Suprapubic skin (tissue), 4 donors: ENCODE data around the gene UHRF1. TPM values are rescaled to one million over a fixed set of nuclear protein-coding genes. Genes with fewer than 3 reads are reported as not detected.

Source experiments
- DNase-seq, 2 donors: peaks; one replicate each; pipeline ENCODE4 v3.0.0-alpha.2; 2019; ENCODE audit warnings: low spot score in 2 of 2
- H3K27ac ChIP-seq: fragments of 200-600 bp; sonication (generic); one replicate; pipeline ENCODE4 v1.5.1; 2019
- H3K27me3 ChIP-seq: fragments of 200-600 bp; sonication (generic); one replicate; pipeline ENCODE4 v1.5.1; 2019
- H3K36me3 ChIP-seq: fragments of 200-600 bp; sonication (generic); one replicate; pipeline ENCODE4 v1.5.1; 2019
- H3K4me1 ChIP-seq: fragments of 200-600 bp; sonication (generic); one replicate; pipeline ENCODE4 v1.5.1; 2019
- H3K4me3 ChIP-seq: fragments of 200-600 bp; sonication (generic); one replicate; pipeline ENCODE4 v1.5.1; 2019; ENCODE audit warnings: mild to moderate bottlenecking
- H3K9me3 ChIP-seq: fragments of 200-600 bp; sonication (generic); one replicate; pipeline ENCODE4 v1.5.1; 2019
- EP300 ChIP-seq: sonication (generic); formaldehyde crosslinking; IDR thresholded peaks from one replicate; pipeline ENCODE4 v1.6.1; 2017; ENCODE audit warnings: antibody characterized with exemption
- POLR2A ChIP-seq, 2 donors: fragments of 450-650 bp; IDR thresholded peaks; one replicate each; pipeline ENCODE4 v1.6.1; 2017; ENCODE audit warnings: antibody characterized with exemption in 2 of 2, mild to moderate bottlenecking in 2 of 2, moderate library complexity in 2 of 2
- POLR2AphosphoS5 ChIP-seq, 3 donors: sonication (generic); formaldehyde crosslinking; IDR thresholded peaks; one replicate each; pipeline ENCODE4 v1.6.1; 2017; ENCODE audit warnings: antibody characterized with exemption in 3 of 3
- WGBS: methylation state at CpG from one replicate; pipeline ENCODE4 v1.1.5; 2018; 5-methylcytosine and 5-hydroxymethylcytosine counted together
- total RNA-seq, 4 donors: library from RNA; depleted of rRNA; stranded (reverse); fragments of >200 nt; gene quantifications; one replicate each; pipeline ENCODE4 v1.1.0, GENCODE V29; 2016
- TF ChIP-seq, protein P1 (sequence below), 2 donors: fragments of 200-600 bp in 1 of 2; fragments of 450-650 bp in 1 of 2; sonication (generic) in 1 of 2; IDR thresholded peaks; one replicate each; pipeline ENCODE4 v1.5.1; 2016 to 2019; ENCODE audit warnings: antibody characterized with exemption in 2 of 2, mild to moderate bottlenecking in 1 of 2, moderate library complexity in 1 of 2

The UHRF1 gene
- total RNA-seq, 4 donors from 2014 or later, result 0.40 to 3.7 (median 2.8) TPM

DNA sequence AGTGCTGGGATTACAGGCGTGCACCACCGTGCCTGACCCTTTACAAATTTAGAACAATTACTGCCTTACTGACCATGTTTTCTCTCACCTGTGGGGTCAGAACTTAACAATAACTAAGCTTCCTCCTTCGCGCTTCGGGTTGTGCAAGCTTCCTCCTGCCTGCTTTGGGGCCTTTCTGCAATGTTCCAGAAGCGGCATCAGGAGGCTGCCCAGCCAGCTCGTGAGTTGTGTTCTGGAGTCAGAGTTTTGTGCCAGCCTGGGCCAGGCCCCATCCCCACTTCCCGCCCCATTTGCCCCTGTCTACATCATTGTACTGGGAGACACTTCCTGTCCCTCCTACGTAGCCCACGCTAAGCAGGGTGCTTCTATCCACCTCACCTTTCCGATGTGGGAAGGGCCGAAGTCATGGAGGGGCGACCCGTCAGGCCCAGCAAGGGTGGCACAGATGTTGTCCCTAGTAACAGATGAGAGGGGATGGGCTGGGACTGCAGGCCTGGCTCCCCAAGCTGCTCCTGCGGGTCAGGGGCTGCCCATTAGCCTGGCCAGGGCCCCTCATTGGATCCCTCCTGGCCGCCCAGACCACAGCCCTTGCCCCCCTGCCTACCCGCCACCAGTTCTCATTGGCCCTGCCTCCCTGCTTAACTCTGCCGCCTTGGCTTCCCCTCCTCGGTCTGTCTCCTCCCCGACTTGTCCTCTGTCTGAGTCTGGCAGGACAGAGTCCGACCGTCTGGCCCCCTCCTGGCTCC lies 13.4 kb downstream of the UHRF1 start:
- Histone ChIP-seq H3K27me3 (no peaks in the 10 kb centered on the region), H3K36me3 (no peaks in the 10 kb centered on the region)
- WGBS, result 85% methylated on average over 20 of the region's 22 CpGs

DNA sequence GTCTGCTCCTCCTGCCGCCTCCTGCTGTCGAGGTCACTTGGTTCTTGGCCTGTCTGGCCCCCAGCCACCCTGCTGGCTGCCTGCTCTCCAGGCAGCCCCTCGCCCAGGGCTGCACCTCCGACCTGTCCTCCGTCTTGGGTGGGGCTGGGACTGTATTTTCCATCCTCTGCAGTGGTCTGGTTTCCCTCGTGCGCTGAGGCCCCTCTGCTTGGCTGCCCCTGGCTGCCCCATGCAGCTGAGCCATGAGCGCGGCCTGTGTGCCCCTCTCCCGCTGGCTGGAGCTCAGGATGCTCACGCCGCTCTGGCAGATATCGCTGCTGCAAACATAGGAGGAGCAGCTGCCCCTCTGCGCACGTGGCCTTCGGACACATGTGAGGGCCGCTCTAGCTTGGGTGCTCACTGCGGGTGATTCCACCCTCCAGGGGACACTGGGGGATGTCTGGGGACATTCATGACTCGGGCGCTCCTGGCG lies 14.0 kb downstream of the UHRF1 start:
- no peak overlapping the region for H3K27ac ChIP-seq
- H3K36me3 ChIP-seq, result no peaks in the 10 kb centered on the region
- whole genome bisulfite sequencing, result 93% methylated on average over 14 of the region's 21 CpGs
- H3K4me3 ChIP-seq, result no peak overlapping the region
- no peak for TF ChIP-seq POLR2A (IDR thresholded peaks at IDR 0.05)
- TF ChIP-seq EP300, result no peak
- TF ChIP-seq, protein P1, sequence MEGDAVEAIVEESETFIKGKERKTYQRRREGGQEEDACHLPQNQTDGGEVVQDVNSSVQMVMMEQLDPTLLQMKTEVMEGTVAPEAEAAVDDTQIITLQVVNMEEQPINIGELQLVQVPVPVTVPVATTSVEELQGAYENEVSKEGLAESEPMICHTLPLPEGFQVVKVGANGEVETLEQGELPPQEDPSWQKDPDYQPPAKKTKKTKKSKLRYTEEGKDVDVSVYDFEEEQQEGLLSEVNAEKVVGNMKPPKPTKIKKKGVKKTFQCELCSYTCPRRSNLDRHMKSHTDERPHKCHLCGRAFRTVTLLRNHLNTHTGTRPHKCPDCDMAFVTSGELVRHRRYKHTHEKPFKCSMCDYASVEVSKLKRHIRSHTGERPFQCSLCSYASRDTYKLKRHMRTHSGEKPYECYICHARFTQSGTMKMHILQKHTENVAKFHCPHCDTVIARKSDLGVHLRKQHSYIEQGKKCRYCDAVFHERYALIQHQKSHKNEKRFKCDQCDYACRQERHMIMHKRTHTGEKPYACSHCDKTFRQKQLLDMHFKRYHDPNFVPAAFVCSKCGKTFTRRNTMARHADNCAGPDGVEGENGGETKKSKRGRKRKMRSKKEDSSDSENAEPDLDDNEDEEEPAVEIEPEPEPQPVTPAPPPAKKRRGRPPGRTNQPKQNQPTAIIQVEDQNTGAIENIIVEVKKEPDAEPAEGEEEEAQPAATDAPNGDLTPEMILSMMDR (IDR thresholded peaks at IDR 0.05), result no peak
- no peaks in the 10 kb centered on the region for H3K4me1 ChIP-seq
- DNase-seq, result no peak
- H3K27me3 ChIP-seq, result no peaks in the 10 kb centered on the region
- no peaks in the 10 kb centered on the region for H3K9me3 ChIP-seq

More for the DNA sequence above, 13.4 kb downstream of the UHRF1 start:
- Histone ChIP-seq H3K9me3 (no peaks in the 10 kb centered on the region), H3K4me3 (no peak overlapping the region), H3K4me1 (no peaks in the 10 kb centered on the region), H3K27ac (no peak overlapping the region)
- TF ChIP-seq, protein P1 (IDR thresholded peaks at IDR 0.05), result no peak
- TF ChIP-seq POLR2A (IDR thresholded peaks at IDR 0.05) (no peak), POLR2AphosphoS5 (IDR thresholded peaks at IDR 0.05) (no peak), EP300 (no peak)
- no peak for DNase-seq

DNA sequence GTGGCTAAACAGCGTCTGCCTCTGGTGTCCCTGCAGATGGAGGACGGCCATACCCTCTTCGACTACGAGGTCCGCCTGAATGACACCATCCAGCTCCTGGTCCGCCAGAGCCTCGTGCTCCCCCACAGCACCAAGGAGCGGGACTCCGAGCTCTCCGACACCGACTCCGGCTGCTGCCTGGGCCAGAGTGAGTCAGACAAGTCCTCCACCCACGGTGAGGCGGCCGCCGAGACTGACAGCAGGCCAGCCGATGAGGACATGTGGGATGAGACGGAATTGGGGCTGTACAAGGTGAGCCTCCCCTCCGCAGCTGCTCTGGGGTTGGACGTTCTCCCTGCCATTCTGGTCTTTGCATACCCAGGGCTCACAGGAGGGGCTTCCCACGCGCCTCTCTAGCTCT lies 19.9 kb downstream of the UHRF1 start:
- no peaks in the 10 kb centered on the region for H3K9me3 ChIP-seq
- H3K36me3 ChIP-seq, result no peaks in the 10 kb centered on the region
- H3K4me3 ChIP-seq, result no peak overlapping the region
- no peak for TF ChIP-seq POLR2A (IDR thresholded peaks at IDR 0.05)
- TF ChIP-seq, protein P1 (IDR thresholded peaks at IDR 0.05), result no peak
- no peak for TF ChIP-seq POLR2AphosphoS5 (IDR thresholded peaks at IDR 0.05)
- no peak for TF ChIP-seq EP300
- 89% methylated on average over 14 of the region's 22 CpGs for WGBS
- no peak overlapping the region for H3K27ac ChIP-seq
- peak in 1 of 2 donors; percentile 64 for DNase-seq
- H3K27me3 ChIP-seq, result no peaks in the 10 kb centered on the region
- no peaks in the 10 kb centered on the region for H3K4me1 ChIP-seq

DNA sequence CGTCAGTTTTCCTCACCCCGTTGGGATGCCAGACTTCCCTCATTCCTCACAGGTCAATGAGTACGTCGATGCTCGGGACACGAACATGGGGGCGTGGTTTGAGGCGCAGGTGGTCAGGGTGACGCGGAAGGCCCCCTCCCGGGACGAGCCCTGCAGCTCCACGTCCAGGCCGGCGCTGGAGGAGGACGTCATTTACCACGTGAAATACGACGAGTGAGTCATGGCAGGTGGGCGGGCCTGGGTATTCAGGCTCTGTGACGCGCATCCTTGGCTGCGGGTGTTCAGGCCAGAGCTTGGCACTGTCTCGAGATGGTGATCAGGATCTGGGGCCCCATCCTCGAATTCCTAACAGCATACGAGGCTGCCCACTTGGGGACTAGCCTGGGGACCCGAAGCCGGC lies 21.4 kb downstream of the UHRF1 start:
- 92% methylated on average over 27 of the region's 28 CpGs for WGBS
- Histone ChIP-seq H3K4me3 (no peak overlapping the region), H3K36me3 (no peaks in the 10 kb centered on the region), H3K4me1 (no peaks in the 10 kb centered on the region), H3K27me3 (no peaks in the 10 kb centered on the region), H3K9me3 (no peaks in the 10 kb centered on the region), H3K27ac (no peak overlapping the region)
- TF ChIP-seq POLR2A (IDR thresholded peaks at IDR 0.05) (no peak), POLR2AphosphoS5 (IDR thresholded peaks at IDR 0.05) (no peak), EP300 (no peak)
- TF ChIP-seq, protein P1 (IDR thresholded peaks at IDR 0.05), result no peak
- no peak for DNase-seq

DNA sequence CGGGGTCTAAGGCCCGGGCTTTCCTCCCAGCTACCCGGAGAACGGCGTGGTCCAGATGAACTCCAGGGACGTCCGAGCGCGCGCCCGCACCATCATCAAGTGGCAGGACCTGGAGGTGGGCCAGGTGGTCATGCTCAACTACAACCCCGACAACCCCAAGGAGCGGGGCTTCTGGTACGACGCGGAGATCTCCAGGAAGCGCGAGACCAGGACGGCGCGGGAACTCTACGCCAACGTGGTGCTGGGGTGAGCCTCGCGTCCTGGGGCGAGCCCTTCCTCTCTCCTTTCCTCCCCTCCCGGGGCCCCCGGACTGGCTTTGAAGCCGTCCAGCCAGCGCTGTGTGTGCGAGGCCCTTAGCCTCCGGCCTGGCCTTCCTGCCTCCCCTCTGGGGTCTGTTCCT lies 23.4 kb downstream of the UHRF1 start:
- Histone ChIP-seq H3K36me3 (no peaks in the 10 kb centered on the region), H3K4me3 (no peak overlapping the region), H3K4me1 (no peaks in the 10 kb centered on the region), H3K27ac (no peak overlapping the region), H3K27me3 (no peaks in the 10 kb centered on the region), H3K9me3 (no peaks in the 10 kb centered on the region)
- TF ChIP-seq POLR2AphosphoS5 (IDR thresholded peaks at IDR 0.05) (no peak), EP300 (no peak), POLR2A (IDR thresholded peaks at IDR 0.05) (no peak)
- TF ChIP-seq, protein P1 (IDR thresholded peaks at IDR 0.05), result no peak
- no peak for DNase-seq
- WGBS, result 97% methylated on average over 19 of the region's 32 CpGs
